ENCODE results near the gene PHKG2. TPM values are rescaled to one million over a fixed set of nuclear protein-coding genes. Genes with fewer than 3 reads are reported as not detected.

Gene PHKG2
- total RNA-seq, 1 experiment from 2014 or later: 35.3 TPM

DNA sequence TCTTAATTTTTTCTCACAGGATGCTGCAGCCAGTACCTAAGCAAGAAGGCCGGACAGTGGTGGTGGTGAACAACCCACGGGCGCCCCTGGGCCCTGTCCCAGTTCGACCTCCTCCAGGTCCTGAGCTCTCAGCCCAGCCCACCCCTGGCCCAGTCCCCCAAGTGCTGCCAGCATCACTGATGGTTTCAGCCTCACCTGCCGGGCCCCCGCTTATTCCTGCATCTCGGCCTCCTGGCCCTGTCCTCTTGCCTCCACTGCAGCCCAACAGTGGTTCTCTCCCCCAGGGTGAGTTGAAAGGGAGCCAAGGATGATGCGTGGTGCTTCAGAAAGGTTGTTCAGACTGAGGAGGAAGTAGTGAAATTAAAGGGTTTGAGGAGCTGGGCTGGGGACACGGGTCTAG is 27.5 kb upstream of the PHKG2 start:
- ChIA-PET CTCF (no interaction called here), POLR2A (ENCODE audit: low non-redundant PET) (no interaction called here)
- H3K9me3 ChIP-seq (ENCODE audit: low read depth, low read length, poor library complexity, severe bottlenecking): no peaks in the 10 kb centered on the region
- DNase-seq (ENCODE audit: low spot score): no peak
- H3K36me3 ChIP-seq (ENCODE audit: insufficient read depth, low read length, poor library complexity, severe bottlenecking): peaks cover 93% of the 10 kb centered on the region
- TF ChIP-seq EZH2 (IDR thresholded peaks at IDR 0.05; ENCODE audit: borderline replicate concordance, low read depth, low read length, poor library complexity, severe bottlenecking): no peak
- TF ChIP-seq, protein P1, sequence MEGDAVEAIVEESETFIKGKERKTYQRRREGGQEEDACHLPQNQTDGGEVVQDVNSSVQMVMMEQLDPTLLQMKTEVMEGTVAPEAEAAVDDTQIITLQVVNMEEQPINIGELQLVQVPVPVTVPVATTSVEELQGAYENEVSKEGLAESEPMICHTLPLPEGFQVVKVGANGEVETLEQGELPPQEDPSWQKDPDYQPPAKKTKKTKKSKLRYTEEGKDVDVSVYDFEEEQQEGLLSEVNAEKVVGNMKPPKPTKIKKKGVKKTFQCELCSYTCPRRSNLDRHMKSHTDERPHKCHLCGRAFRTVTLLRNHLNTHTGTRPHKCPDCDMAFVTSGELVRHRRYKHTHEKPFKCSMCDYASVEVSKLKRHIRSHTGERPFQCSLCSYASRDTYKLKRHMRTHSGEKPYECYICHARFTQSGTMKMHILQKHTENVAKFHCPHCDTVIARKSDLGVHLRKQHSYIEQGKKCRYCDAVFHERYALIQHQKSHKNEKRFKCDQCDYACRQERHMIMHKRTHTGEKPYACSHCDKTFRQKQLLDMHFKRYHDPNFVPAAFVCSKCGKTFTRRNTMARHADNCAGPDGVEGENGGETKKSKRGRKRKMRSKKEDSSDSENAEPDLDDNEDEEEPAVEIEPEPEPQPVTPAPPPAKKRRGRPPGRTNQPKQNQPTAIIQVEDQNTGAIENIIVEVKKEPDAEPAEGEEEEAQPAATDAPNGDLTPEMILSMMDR (conservative IDR thresholded peaks at IDR 0.05; ENCODE audit: low read depth, low read length): no peak
- intact Hi-C loops (cut with micrococcal nuclease; ENCODE audit: unreplicated experiment): no loop called here
- no peak overlapping the region for H3K4me3 ChIP-seq (ENCODE audit: low read depth, low read length, poor library complexity, severe bottlenecking)
- H3K27me3 ChIP-seq (replicated peaks; ENCODE audit: insufficient read depth, low read depth, low read length, poor library complexity): no peaks in the 10 kb centered on the region
- no peaks in the 10 kb centered on the region for H3K4me1 ChIP-seq (ENCODE audit: insufficient read depth, low read length, poor library complexity, severe bottlenecking)
- no TSS peak for BruUV-seq (replicated peaks)
- H3K27ac ChIP-seq (ENCODE audit: low read depth, low read length, poor library complexity, severe bottlenecking): no peak overlapping the region

DNA sequence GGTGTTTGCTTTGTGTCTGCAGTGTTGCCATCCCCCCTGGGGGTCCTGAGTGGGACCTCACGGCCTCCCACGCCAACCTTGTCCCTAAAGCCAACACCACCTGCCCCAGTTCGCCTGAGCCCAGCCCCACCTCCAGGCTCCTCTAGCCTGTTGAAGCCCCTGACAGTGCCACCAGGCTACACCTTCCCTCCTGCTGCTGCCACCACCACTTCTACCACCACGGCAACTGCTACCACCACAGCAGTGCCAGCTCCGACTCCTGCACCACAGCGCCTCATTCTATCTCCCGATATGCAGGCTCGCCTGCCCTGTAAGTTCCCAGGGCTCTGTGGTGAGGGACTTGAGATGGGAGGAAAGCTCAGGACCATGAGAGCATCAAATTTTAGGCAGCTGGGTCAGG is 27.1 kb upstream of the PHKG2 start:
- no peak overlapping the region for H3K27ac ChIP-seq (ENCODE audit: low read depth, low read length, poor library complexity, severe bottlenecking)
- H3K36me3 ChIP-seq (ENCODE audit: insufficient read depth, low read length, poor library complexity, severe bottlenecking): peaks cover 92% of the 10 kb centered on the region
- H3K9me3 ChIP-seq (ENCODE audit: low read depth, low read length, poor library complexity, severe bottlenecking): no peaks in the 10 kb centered on the region
- no TSS peak for BruUV-seq (replicated peaks)
- H3K4me1 ChIP-seq (ENCODE audit: insufficient read depth, low read length, poor library complexity, severe bottlenecking): no peaks in the 10 kb centered on the region
- DNase-seq (ENCODE audit: low spot score): no peak
- ChIA-PET POLR2A (ENCODE audit: low non-redundant PET) (no interaction called here), CTCF (no interaction called here)
- no peak for TF ChIP-seq EZH2 (IDR thresholded peaks at IDR 0.05; ENCODE audit: borderline replicate concordance, low read depth, low read length, poor library complexity, severe bottlenecking)
- TF ChIP-seq, protein P1 (conservative IDR thresholded peaks at IDR 0.05; ENCODE audit: low read depth, low read length): no peak
- intact Hi-C loops (cut with micrococcal nuclease; ENCODE audit: unreplicated experiment): no loop called here
- H3K4me3 ChIP-seq (ENCODE audit: low read depth, low read length, poor library complexity, severe bottlenecking): no peak overlapping the region
- no peaks in the 10 kb centered on the region for H3K27me3 ChIP-seq (replicated peaks; ENCODE audit: insufficient read depth, low read depth, low read length, poor library complexity)

DNA sequence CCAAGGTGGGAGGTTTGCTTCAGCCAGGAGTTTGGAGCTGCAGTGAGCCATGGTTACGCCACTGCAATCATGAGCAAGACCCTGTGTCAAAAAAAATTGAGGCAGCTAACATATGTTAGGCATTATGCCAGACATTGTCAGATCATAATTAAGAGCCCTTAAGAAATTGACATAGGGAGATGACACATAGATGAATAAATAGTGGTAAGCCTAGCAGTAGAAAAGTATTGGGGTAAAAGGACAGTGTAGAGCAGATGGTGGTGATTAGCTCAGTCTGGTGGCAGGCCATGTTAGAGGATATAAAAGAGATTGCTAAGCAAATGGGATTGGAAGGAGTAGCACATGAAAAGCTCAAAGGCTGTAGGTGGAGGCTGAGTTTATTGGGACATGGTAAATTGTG is 26.6 kb upstream of the PHKG2 start:
- ChIA-PET CTCF (no interaction called here), POLR2A (ENCODE audit: low non-redundant PET) (no interaction called here)
- no peak for DNase-seq (ENCODE audit: low spot score)
- no peaks in the 10 kb centered on the region for H3K27me3 ChIP-seq (replicated peaks; ENCODE audit: insufficient read depth, low read depth, low read length, poor library complexity)
- TF ChIP-seq, protein P1 (conservative IDR thresholded peaks at IDR 0.05; ENCODE audit: low read depth, low read length): no peak
- TF ChIP-seq EZH2 (IDR thresholded peaks at IDR 0.05; ENCODE audit: borderline replicate concordance, low read depth, low read length, poor library complexity, severe bottlenecking): no peak
- no peaks in the 10 kb centered on the region for H3K9me3 ChIP-seq (ENCODE audit: low read depth, low read length, poor library complexity, severe bottlenecking)
- no peaks in the 10 kb centered on the region for H3K4me1 ChIP-seq (ENCODE audit: insufficient read depth, low read length, poor library complexity, severe bottlenecking)
- H3K36me3 ChIP-seq (ENCODE audit: insufficient read depth, low read length, poor library complexity, severe bottlenecking): peaks cover 87% of the 10 kb centered on the region
- H3K27ac ChIP-seq (ENCODE audit: low read depth, low read length, poor library complexity, severe bottlenecking): no peak overlapping the region
- intact Hi-C loops (cut with micrococcal nuclease; ENCODE audit: unreplicated experiment): no loop called here
- H3K4me3 ChIP-seq (ENCODE audit: low read depth, low read length, poor library complexity, severe bottlenecking): no peak overlapping the region
- BruUV-seq (replicated peaks): no TSS peak
